ENCODE results near the gene CYP2A6.
A peak's percentile ranks its signal among the peaks of the same experiment; 100 is the strongest.
"Not testable (repeated sequence)": the region's sequence is repeated elsewhere in the genome, so short reads cannot be mapped to it uniquely, and the experiment has no call there.

CYP2A6 gene

GRCh38 chr19:40836754-40837429, 13.4 kb downstream of the CYP2A6 start:
- TF ChIP-seq CTCF (conservative IDR thresholded peaks at IDR 0.05; ENCODE audit: low read depth, low read length): no peak
- DNase-seq (ENCODE audit: low read depth): no peak

DNA sequence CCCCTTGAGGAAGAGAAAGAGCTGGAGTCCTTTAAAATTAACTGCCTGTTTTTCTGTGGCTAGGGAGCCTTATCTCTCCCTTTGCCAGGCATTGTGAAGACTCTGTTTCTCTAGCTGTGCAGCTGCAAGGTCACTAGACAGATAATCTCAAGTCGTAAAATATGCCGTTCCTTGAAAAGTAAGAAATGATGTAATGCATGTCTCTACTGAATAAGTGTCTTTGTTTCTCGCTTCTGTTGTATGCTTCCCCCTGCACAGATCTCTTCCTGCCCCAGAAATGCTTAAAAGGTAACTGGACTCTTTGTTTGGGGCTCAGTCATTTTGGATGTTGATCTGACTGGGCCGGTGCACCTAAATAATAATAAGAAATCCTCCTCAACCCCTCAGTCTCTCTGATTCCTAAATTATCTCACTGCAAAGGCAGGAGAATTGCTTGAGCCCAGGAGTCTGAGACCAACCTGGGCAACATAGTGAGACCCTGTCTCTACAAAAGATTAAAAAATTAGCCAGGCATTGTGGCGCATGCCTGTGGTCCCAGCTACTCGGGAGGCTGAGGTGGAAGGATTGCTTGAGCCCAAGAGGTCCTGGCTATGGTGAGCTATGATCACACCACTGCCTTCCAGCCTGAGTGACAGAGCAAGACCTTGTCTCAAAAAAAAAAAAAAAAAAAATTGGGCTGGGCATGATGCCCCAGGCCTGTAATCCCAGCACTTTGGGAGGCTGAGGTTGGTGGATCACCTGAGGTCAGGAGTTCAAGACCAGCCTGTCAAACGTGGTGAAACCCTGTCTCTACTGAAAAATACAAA, 16.3 kb downstream of the CYP2A6 start:
- DNase-seq (ENCODE audit: low read depth); H3K4me3 ChIP-seq (ENCODE audit: low read depth, low read length): not testable (repeated sequence)

More at GRCh38 chr19:40836754-40837429, 13.4 kb downstream of the CYP2A6 start:
- no peak overlapping the region for H3K4me3 ChIP-seq (ENCODE audit: low read depth, low read length)

DNA sequence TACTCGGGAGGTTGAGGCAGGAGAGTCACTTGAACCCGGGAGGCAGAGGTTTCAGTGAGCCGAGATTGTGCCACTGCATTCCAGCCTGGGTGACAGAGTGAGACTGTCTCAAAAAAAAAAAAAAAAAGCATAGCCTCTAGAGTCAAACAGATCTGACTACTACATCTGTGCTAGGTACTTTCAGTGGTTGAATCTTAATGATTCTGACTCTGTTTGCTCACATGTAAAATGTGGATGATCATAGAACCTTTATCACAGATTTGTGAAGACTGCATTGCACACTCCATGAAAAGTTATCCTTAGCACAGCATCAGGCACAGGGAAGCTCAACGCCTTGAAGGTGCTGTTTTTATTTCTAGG, 17.8 kb downstream of the CYP2A6 start:
- not testable (repeated sequence) for DNase-seq (ENCODE audit: low read depth); H3K4me3 ChIP-seq (ENCODE audit: low read depth, low read length)

DNA sequence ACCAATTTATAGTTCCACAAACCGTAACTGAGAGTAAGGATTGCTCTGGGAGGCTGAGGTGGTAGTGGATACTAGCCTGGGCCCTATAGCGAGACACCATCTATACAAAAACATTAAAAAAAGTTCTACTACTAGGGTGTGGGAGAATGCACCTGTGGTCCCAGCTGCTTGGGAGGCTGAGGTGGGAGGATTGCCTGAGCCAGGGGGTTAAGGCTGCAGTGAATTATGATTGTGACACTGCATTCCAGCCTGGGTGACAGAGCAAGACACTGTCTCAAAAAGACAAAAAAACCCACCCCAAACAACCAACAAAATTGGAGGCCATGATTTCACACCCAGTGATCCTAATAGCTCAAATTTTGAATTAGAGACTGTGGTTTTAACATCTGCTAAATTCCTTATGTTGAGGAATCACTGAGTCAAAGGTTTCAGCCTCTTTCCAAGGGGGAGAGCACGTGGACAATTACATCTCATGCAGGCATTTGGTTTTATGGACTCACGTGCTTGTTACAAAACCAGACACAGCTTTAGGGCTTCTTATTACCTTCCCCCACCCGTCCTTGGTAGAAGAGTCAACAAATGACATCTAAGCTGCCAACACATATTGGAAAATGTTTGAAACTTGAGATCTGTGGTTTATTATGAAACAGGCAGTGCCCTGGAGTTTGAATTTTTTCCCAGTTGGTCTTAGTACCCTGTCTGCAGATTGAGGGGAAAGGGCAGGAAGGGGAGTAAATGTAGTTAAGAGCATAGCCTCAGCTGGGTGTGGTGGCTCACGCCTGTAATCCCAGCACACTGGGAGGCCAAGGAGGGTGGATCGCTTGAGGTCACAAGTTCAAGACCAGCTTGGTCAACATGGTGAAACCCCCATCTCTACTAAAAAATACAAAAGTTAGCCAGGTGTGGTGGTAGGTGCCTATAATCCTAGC, 18.5 kb downstream of the CYP2A6 start:
- no peak for TF ChIP-seq CTCF (conservative IDR thresholded peaks at IDR 0.05; ENCODE audit: low read depth, low read length)
- DNase-seq (ENCODE audit: low read depth): peak; percentile 98

DNA sequence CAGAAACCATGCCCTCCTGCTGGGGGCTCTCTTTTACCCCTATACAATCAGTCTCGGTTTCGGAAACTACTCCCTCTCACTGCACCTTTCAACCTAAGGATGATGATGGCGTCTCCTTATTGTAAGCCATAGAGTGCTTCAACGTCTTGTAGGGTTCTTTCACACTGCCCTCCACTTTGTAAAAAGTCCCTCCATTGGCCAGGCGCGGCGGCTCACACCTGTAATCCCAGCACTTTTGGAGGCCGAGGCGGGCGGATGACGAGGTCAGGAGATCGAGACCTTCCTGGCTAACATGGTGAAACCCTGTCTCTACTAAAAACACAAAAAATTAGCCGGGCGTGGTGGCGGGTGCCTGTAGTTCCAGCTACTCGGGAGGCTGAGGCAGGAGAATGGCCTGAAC, 19.5 kb downstream of the CYP2A6 start:
- H3K4me3 ChIP-seq (ENCODE audit: low read depth, low read length); DNase-seq (ENCODE audit: low read depth): not testable (repeated sequence)

More for the DNA sequence above, 18.5 kb downstream of the CYP2A6 start:
- H3K4me3 ChIP-seq (ENCODE audit: low read depth, low read length): no peak overlapping the region

DNA sequence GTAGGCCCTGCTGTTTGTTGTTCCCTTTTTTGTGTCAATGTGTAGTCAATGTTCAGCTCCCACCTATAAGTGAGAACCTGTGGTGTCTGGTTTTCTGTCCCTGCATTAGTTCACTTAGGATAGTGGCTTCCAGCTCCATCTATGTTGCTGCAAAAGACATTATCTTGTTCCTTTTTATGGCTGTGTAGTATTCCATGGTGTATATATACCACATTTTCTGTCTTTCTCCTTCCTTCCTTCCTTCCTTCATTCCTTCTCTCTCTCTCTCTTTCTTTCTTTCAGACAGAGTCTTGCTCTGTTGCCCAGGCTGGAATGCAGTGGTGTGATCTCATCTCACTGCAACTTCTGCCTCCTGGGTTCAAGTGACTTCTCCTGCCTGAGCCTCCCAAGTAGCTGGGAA, 21.0 kb downstream of the CYP2A6 start:
- H3K4me3 ChIP-seq (ENCODE audit: low read depth, low read length): no peak overlapping the region
- DNase-seq (ENCODE audit: low read depth): no peak
- no peak for TF ChIP-seq CTCF (conservative IDR thresholded peaks at IDR 0.05; ENCODE audit: low read depth, low read length)

GRCh38 chr19:40827386-40828247, 22.6 kb downstream of the CYP2A6 start:
- TF ChIP-seq CTCF (conservative IDR thresholded peaks at IDR 0.05; ENCODE audit: low read depth, low read length): no peak
- DNase-seq (ENCODE audit: low read depth): no peak
- H3K4me3 ChIP-seq (ENCODE audit: low read depth, low read length): no peak overlapping the region

GRCh38 chr19:40826699-40827385, 23.4 kb downstream of the CYP2A6 start:
- not testable (repeated sequence) for DNase-seq (ENCODE audit: low read depth); H3K4me3 ChIP-seq (ENCODE audit: low read depth, low read length)

GRCh38 chr19:40826312-40826698, 23.9 kb downstream of the CYP2A6 start:
- H3K4me3 ChIP-seq (ENCODE audit: low read depth, low read length); DNase-seq (ENCODE audit: low read depth): not testable (repeated sequence)

- DNase-seq (ENCODE audit: low read depth); H3K4me3 ChIP-seq (ENCODE audit: low read depth, low read length): not testable (repeated sequence)
Observed at GRCh38 chr19:40825460-40826095, 24.7 kb downstream of the CYP2A6 start.

DNA sequence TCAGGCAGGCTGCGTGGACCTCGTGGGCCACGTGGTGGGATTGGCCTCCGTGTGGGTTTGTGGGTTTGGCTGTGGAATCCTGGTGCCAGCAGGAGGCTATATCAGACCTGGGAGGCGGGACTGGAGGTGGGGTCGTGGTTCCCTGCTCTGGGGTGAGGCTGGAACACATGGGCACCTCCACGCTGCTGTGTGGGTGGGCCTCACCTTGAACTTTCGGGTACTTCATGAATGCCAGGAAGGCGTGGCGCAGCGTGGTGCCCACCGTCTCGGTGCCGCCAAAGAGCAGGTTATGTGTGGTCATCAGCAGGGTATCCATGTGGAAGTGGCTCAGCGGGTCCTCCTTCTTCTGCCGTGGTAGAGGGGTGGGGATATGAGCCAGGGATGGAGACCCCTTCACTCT, 25.3 kb downstream of the CYP2A6 start:
- DNase-seq (ENCODE audit: low read depth); H3K4me3 ChIP-seq (ENCODE audit: low read depth, low read length): not testable (repeated sequence)
